H9 (cell line): ENCODE data around the gene OLIG2. TPM values are rescaled to one million over a fixed set of nuclear protein-coding genes. Genes with fewer than 3 reads are reported as not detected.

Experiments
- DNase-seq: peaks from one replicate; pipeline ENCODE4 v3.0.0-alpha.2; 2017
- H2AFZ ChIP-seq: one replicate; pipeline ENCODE4 v1.6.1; 2013; ENCODE audit warnings: mild to moderate bottlenecking, low read length, control low read depth, moderate library complexity
- H2AK5ac ChIP-seq: 2 replicates; pipeline ENCODE4 v1.6.1; 2013; ENCODE audit warnings: low read length, control low read depth, mixed read lengths; ENCODE audit not compliant: insufficient read length
- H2BK120ac ChIP-seq: one replicate; pipeline ENCODE4 v1.6.1; 2013; ENCODE audit warnings: low read depth, mild to moderate bottlenecking, low read length, control low read depth, inconsistent platforms; ENCODE audit not compliant: poor library complexity, severe bottlenecking
- H2BK12ac ChIP-seq: 2 replicates; pipeline ENCODE4 v1.6.1; 2013; ENCODE audit warnings: low read length, control low read depth, mixed read lengths, low read depth; ENCODE audit not compliant: insufficient read length
- H2BK15ac ChIP-seq: 2 replicates; pipeline ENCODE4 v1.6.1; 2013; ENCODE audit warnings: low read depth, low read length, control low read depth
- H2BK20ac ChIP-seq: one replicate; pipeline ENCODE4 v1.6.1; 2013; ENCODE audit warnings: low read depth, mild to moderate bottlenecking, low read length, control low read depth, inconsistent platforms; ENCODE audit not compliant: poor library complexity, severe bottlenecking
- H2BK5ac ChIP-seq: 2 replicates; pipeline ENCODE4 v1.6.1; 2013; ENCODE audit warnings: low read length, control low read depth, mixed read lengths; ENCODE audit not compliant: insufficient read length
- H3K14ac ChIP-seq: 2 replicates; pipeline ENCODE4 v1.6.1; 2013; ENCODE audit warnings: low read length, control low read depth; ENCODE audit not compliant: insufficient read depth
- H3K18ac ChIP-seq: 2 replicates; pipeline ENCODE4 v1.6.1; 2013; ENCODE audit warnings: low read depth, mild to moderate bottlenecking, mixed read lengths, low read length, control low read depth; ENCODE audit not compliant: insufficient read length
- H3K23ac ChIP-seq: 2 replicates; pipeline ENCODE4 v1.6.1; 2013; ENCODE audit warnings: low read length, control low read depth, mixed read lengths, low read depth; ENCODE audit not compliant: insufficient read length
- H3K23me2 ChIP-seq: 2 replicates; pipeline ENCODE4 v1.6.1; 2013; ENCODE audit warnings: low read depth, mild to moderate bottlenecking, mixed read lengths, low read length, control low read depth; ENCODE audit not compliant: insufficient read length, poor library complexity, severe bottlenecking
- H3K27ac ChIP-seq: 2 replicates; pipeline ENCODE4 v1.5.1; 2013; ENCODE audit warnings: low read length, control low read depth, mixed read lengths, low read depth; ENCODE audit not compliant: insufficient read length
- H3K27me3 ChIP-seq: 2 replicates; pipeline ENCODE4 v1.6.1; 2013; ENCODE audit warnings: low read length, control low read depth, inconsistent platforms; ENCODE audit not compliant: insufficient read depth
- H3K4ac ChIP-seq: 2 replicates; pipeline ENCODE4 v1.6.1; 2013; ENCODE audit warnings: low read depth, mild to moderate bottlenecking, control low read depth, inconsistent platforms, low read length, moderate library complexity
- H3K4me1 ChIP-seq: 2 replicates; pipeline ENCODE4 v1.6.1; 2013; ENCODE audit warnings: low read length, control low read depth, inconsistent platforms; ENCODE audit not compliant: insufficient read depth
- H3K4me2 ChIP-seq: 2 replicates; pipeline ENCODE4 v1.6.1; 2013; ENCODE audit warnings: low read length, control low read depth, mixed read lengths; ENCODE audit not compliant: insufficient read length, insufficient read depth
- H3K56ac ChIP-seq: 2 replicates; pipeline ENCODE4 v1.6.1; 2013; ENCODE audit warnings: low read depth, mild to moderate bottlenecking, mixed read lengths, low read length, control low read depth; ENCODE audit not compliant: insufficient read length
- H3K79me1 ChIP-seq: 2 replicates; pipeline ENCODE4 v1.6.1; 2013; ENCODE audit warnings: low read depth, mild to moderate bottlenecking, moderate library complexity, low read length, control low read depth, inconsistent platforms; ENCODE audit not compliant: insufficient read depth, poor library complexity, severe bottlenecking
- H3K79me2 ChIP-seq: 2 replicates; pipeline ENCODE4 v1.6.1; 2013; ENCODE audit warnings: low read length, control low read depth, inconsistent platforms; ENCODE audit not compliant: insufficient read depth
- H3K9ac ChIP-seq: 2 replicates; pipeline ENCODE4 v1.6.1; 2013; ENCODE audit warnings: low read length, control low read depth, mixed read lengths; ENCODE audit not compliant: insufficient read length; ENCODE audit errors: extremely low read depth
- H3K9me3 ChIP-seq: one replicate; pipeline ENCODE4 v1.6.1; 2013; ENCODE audit warnings: low read depth, low read length, inconsistent platforms; ENCODE audit not compliant: control insufficient read depth
- H3T11ph ChIP-seq: one replicate; pipeline ENCODE4 v1.6.1; 2013; ENCODE audit warnings: mild to moderate bottlenecking, low read length, control low read depth, inconsistent platforms
- H4K20me1 ChIP-seq: one replicate; pipeline ENCODE4 v1.6.1; 2013; ENCODE audit not compliant: control insufficient read depth, insufficient read length, insufficient read depth
- H4K5ac ChIP-seq: 2 replicates; pipeline ENCODE4 v1.6.1; 2013; ENCODE audit warnings: low read depth, mild to moderate bottlenecking, mixed read lengths, low read length, control low read depth; ENCODE audit not compliant: insufficient read length
- H4K8ac ChIP-seq: replicated peaks from 2 replicates; pipeline ENCODE4 v1.6.1; 2013; ENCODE audit warnings: low read length, control low read depth, mixed read lengths, low read depth; ENCODE audit not compliant: insufficient read length
- H4K91ac ChIP-seq: 2 replicates; pipeline ENCODE4 v1.6.1; 2013; ENCODE audit warnings: low read depth, mild to moderate bottlenecking, moderate library complexity, mixed read lengths, low read length, control low read depth; ENCODE audit not compliant: insufficient read length
- H3K27ac Mint-ChIP-seq, 3 experiments: 2 replicates in 2 of 3; 3 replicates in 1 of 3; pipeline ENCODE4 v1.8.0; 2020 to 2021; ENCODE audit warnings: mixed read lengths in 3 of 3, mild to moderate bottlenecking in 1 of 3, moderate library complexity in 1 of 3
- H3K27me3 Mint-ChIP-seq: 2 replicates; pipeline ENCODE4 v1.8.0; 2021; ENCODE audit warnings: low read depth, mild to moderate bottlenecking, moderate library complexity, mixed read lengths
- H3K36me3 Mint-ChIP-seq, 3 experiments: 2 replicates in 2 of 3; 3 replicates in 1 of 3; pipeline ENCODE4 v1.8.0; 2020 to 2021; ENCODE audit warnings: low read depth in 3 of 3, mixed read lengths in 3 of 3; ENCODE audit not compliant: insufficient read depth in 1 of 3
- H3K4me1 Mint-ChIP-seq, 2 experiments: 2 replicates each; pipeline ENCODE4 v1.8.0; 2020; ENCODE audit warnings: mixed read lengths in 2 of 2
- H3K4me3 Mint-ChIP-seq, 2 experiments: 2 replicates in 1 of 2; 3 replicates in 1 of 2; pipeline ENCODE4 v1.8.0; 2020 to 2021; ENCODE audit warnings: mild to moderate bottlenecking in 2 of 2, mixed read lengths in 2 of 2, moderate library complexity in 1 of 2
- H3K9me3 Mint-ChIP-seq, 2 experiments: 2 replicates in 1 of 2; 3 replicates in 1 of 2; pipeline ENCODE4 v1.8.0; 2020; ENCODE audit warnings: mild to moderate bottlenecking in 2 of 2, mixed read lengths in 2 of 2, moderate library complexity in 1 of 2
- CTCF ChIP-seq: fragments of 200-600 bp; sonication (generic); conservative IDR thresholded peaks from 3 replicates; pipeline ENCODE4 v1.8.0; 2021; ENCODE audit warnings: antibody characterized with exemption, mild to moderate bottlenecking
- WGBS: extraction: QIAGEN DNeasy Blood & Tissue Kit; methylation state at CpG from one replicate; pipeline ENCODE4 v1.1.7; 2013; ENCODE audit warnings: missing lambda C conversion rate, low lambda C conversion rate, mixed read lengths; ENCODE audit not compliant: insufficient read length; ENCODE audit errors: extremely low coverage; 5-methylcytosine and 5-hydroxymethylcytosine counted together
- total RNA-seq: library from RNA; stranded (reverse); gene quantifications from 2 replicates; pipeline ENCODE4 v1.2.1, GENCODE V29; 2021

The OLIG2 gene
- total RNA-seq, 1 experiment from 2014 or later, result 1.4 TPM

DNA sequence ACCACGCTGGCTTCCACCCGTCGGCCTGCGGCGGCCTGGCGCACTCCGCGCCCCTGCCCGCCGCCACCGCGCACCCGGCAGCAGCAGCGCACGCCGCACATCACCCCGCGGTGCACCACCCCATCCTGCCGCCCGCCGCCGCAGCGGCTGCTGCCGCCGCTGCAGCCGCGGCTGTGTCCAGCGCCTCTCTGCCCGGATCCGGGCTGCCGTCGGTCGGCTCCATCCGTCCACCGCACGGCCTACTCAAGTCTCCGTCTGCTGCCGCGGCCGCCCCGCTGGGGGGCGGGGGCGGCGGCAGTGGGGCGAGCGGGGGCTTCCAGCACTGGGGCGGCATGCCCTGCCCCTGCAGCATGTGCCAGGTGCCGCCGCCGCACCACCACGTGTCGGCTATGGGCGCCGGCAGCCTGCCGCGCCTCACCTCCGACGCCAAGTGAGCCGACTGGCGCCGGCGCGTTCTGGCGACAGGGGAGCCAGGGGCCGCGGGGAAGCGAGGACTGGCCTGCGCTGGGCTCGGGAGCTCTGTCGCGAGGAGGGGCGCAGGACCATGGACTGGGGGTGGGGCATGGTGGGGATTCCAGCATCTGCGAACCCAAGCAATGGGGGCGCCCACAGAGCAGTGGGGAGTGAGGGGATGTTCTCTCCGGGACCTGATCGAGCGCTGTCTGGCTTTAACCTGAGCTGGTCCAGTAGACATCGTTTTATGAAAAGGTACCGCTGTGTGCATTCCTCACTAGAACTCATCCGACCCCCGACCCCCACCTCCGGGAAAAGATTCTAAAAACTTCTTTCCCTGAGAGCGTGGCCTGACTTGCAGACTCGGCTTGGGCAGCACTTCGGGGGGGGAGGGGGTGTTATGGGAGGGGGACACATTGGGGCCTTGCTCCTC is 1.9 kb downstream of the OLIG2 start:
- Histone ChIP-seq H3K56ac (no peak overlapping the region), H3K27ac (no peak overlapping the region)
- peak overlapping the region in 1 of 2 experiments; percentile 70; a peak in 2 of 5 replicates for H3K4me3 Mint-ChIP-seq

More for the DNA sequence above, 1.9 kb downstream of the OLIG2 start:
- H3K9me3 Mint-ChIP-seq, result no peaks in the 10 kb centered on the region; a peak in 1 of 5 replicates
- H4K20me1 ChIP-seq, result no peaks in the 10 kb centered on the region
- DNase-seq, result peak; percentile 59
- peaks cover 97% of the 10 kb centered on the region for H3K27me3 Mint-ChIP-seq
- TF ChIP-seq CTCF, result no peak
- no peak overlapping the region for H3K9ac ChIP-seq
- no peak overlapping the region for H2AK5ac ChIP-seq
- H2BK15ac ChIP-seq, result no peak overlapping the region
- H3K27ac Mint-ChIP-seq, result no peak overlapping the region
- no peak overlapping the region for H4K5ac ChIP-seq
- H3K23me2 ChIP-seq, result peaks cover 16% of the 10 kb centered on the region
- peaks cover 27 to 55% of the 10 kb centered on the region in 2 experiments for H3K4me1 Mint-ChIP-seq
- H2AFZ ChIP-seq, result no peak overlapping the region
- H3K4me2 ChIP-seq, result peak overlapping the region; percentile 65
- no peaks in the 10 kb centered on the region for H3K9me3 ChIP-seq
- H3K4ac ChIP-seq, result no peak overlapping the region
- no peaks in the 10 kb centered on the region for H3K79me2 ChIP-seq
- no peak overlapping the region for H2BK120ac ChIP-seq
- no peaks in the 10 kb centered on the region for H3K36me3 Mint-ChIP-seq
- H4K8ac ChIP-seq, result no peak overlapping the region
- no peak overlapping the region for H3K14ac ChIP-seq
- H3T11ph ChIP-seq, result no peak overlapping the region
- no peaks in the 10 kb centered on the region for H3K79me1 ChIP-seq
- peaks cover 92% of the 10 kb centered on the region for H3K27me3 ChIP-seq
- H4K91ac ChIP-seq, result no peak overlapping the region
- H2BK5ac ChIP-seq, result no peak overlapping the region
- H3K4me1 ChIP-seq, result no peaks in the 10 kb centered on the region; the same call in 1 of the 2 replicates
- no peak overlapping the region for H2BK20ac ChIP-seq
- WGBS, result no CpG with 5 or more reads among the region's 85 CpGs
- no peak overlapping the region for H3K23ac ChIP-seq
- no peak overlapping the region for H3K18ac ChIP-seq
- no peak overlapping the region for H2BK12ac ChIP-seq
